ENCODE measurements around the gene SOCS3.

The SOCS3 gene

DNA sequence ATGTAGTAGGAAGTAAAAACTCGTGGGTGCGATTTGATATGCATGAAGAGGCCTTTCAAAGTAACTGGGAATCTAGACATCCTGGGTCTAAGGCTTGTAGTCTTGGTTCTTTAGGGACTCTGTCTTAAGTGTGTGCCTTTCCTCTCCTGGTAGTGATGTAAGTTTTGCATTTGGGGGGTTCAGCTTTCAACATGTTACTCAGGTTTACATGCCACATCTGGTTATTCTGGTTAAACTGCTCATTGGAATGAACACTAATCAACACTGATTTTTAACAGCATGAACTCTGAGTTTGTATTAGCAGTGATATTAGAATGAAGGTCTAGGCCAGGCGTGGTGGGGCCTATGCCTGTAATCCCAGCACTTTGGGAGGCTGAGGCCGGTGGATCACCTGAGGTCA is 33.7 kb upstream of the SOCS3 start:
- ChIA-PET CTCF (no interaction called here), POLR2A (no interaction called here)
- Histone ChIP-seq H3K36me3 (ENCODE audit: control insufficient read depth in 2 of 2, insufficient read depth in 1 of 2, low read length in 2 of 2) (peaks cover 23 to 67% of the 10 kb centered on the region in 2 experiments), H3K27ac (ENCODE audit: extremely low read depth, low read depth, low read length) (no peak overlapping the region), H3K4me3 (ENCODE audit: low read depth, low read length) (no peak overlapping the region), H3K9me3 (ENCODE audit: control insufficient read depth, insufficient read depth, low read depth, low read length) (no peaks in the 10 kb centered on the region), H3K4me1 (ENCODE audit: control insufficient read depth, insufficient read depth, low read length) (no peaks in the 10 kb centered on the region)
- no peak for TF ChIP-seq ZNF311 (tag by site-specific recombination; IDR thresholded peaks at IDR 0.05; ENCODE audit: borderline replicate concordance)
- TF ChIP-seq TRIM28 (IDR thresholded peaks at IDR 0.05; ENCODE audit: borderline replicate concordance, low read length): no peak
- TF ChIP-seq ZNF426 (tag by site-specific recombination; IDR thresholded peaks at IDR 0.05): no peak
- TF ChIP-seq ZNF146 (tag by site-specific recombination; IDR thresholded peaks at IDR 0.05): no peak
- no peak for TF ChIP-seq ZNF677 (tag by site-specific recombination; IDR thresholded peaks at IDR 0.05)
- TF ChIP-seq ZNF394 (tag by site-specific recombination; IDR thresholded peaks at IDR 0.05; ENCODE audit: borderline replicate concordance): no peak
- TF ChIP-seq ZBTB48 (tag by site-specific recombination; IDR thresholded peaks at IDR 0.05): no peak
- TF ChIP-seq ZNF701 (tag by site-specific recombination; IDR thresholded peaks at IDR 0.05): no peak
- TF ChIP-seq ZFP3 (tag by site-specific recombination; IDR thresholded peaks at IDR 0.05; ENCODE audit: low read depth): no peak
- TF ChIP-seq ZNF24 (tag by site-specific recombination; IDR thresholded peaks at IDR 0.05): no peak
- TF ChIP-seq, protein P1, sequence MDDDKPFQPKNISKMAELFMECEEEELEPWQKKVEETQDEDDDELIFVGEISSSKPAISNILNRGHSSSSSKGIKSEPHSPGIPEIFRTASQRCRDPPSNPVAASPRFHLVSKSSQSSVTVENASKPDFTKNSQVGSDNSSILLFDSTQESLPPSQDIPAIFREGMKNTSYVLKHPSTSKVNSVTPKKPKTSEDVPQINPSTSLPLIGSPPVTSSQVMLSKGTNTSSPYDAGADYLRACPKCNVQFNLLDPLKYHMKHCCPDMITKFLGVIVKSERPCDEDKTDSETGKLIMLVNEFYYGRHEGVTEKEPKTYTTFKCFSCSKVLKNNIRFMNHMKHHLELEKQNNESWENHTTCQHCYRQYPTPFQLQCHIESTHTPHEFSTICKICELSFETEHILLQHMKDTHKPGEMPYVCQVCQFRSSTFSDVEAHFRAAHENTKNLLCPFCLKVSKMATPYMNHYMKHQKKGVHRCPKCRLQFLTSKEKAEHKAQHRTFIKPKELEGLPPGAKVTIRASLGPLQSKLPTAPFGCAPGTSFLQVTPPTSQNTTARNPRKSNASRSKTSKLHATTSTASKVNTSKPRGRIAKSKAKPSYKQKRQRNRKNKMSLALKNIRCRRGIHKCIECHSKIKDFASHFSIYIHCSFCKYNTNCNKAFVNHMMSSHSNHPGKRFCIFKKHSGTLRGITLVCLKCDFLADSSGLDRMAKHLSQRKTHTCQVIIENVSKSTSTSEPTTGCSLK (tag by site-specific recombination; IDR thresholded peaks at IDR 0.05): no peak
- TF ChIP-seq GLIS2 (tag by site-specific recombination; IDR thresholded peaks at IDR 0.05): no peak
- no peak for TF ChIP-seq ZNF341 (tag by site-specific recombination; IDR thresholded peaks at IDR 0.05; ENCODE audit: low read depth)
- no peak for TF ChIP-seq ZNF155 (tag by site-specific recombination; IDR thresholded peaks at IDR 0.05)
- TF ChIP-seq ZNF19 (tag by site-specific recombination; IDR thresholded peaks at IDR 0.05; ENCODE audit: low read depth): no peak
- no peak for TF ChIP-seq HOXD13 (CRISPR knock-in tag; IDR thresholded peaks at IDR 0.05; ENCODE audit: borderline replicate concordance)
- TF ChIP-seq, protein P2, sequence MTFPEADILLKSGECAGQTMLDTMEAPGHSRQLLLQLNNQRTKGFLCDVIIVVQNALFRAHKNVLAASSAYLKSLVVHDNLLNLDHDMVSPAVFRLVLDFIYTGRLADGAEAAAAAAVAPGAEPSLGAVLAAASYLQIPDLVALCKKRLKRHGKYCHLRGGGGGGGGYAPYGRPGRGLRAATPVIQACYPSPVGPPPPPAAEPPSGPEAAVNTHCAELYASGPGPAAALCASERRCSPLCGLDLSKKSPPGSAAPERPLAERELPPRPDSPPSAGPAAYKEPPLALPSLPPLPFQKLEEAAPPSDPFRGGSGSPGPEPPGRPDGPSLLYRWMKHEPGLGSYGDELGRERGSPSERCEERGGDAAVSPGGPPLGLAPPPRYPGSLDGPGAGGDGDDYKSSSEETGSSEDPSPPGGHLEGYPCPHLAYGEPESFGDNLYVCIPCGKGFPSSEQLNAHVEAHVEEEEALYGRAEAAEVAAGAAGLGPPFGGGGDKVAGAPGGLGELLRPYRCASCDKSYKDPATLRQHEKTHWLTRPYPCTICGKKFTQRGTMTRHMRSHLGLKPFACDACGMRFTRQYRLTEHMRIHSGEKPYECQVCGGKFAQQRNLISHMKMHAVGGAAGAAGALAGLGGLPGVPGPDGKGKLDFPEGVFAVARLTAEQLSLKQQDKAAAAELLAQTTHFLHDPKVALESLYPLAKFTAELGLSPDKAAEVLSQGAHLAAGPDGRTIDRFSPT (tag by site-specific recombination; IDR thresholded peaks at IDR 0.05): no peak
- TF ChIP-seq, protein P3, sequence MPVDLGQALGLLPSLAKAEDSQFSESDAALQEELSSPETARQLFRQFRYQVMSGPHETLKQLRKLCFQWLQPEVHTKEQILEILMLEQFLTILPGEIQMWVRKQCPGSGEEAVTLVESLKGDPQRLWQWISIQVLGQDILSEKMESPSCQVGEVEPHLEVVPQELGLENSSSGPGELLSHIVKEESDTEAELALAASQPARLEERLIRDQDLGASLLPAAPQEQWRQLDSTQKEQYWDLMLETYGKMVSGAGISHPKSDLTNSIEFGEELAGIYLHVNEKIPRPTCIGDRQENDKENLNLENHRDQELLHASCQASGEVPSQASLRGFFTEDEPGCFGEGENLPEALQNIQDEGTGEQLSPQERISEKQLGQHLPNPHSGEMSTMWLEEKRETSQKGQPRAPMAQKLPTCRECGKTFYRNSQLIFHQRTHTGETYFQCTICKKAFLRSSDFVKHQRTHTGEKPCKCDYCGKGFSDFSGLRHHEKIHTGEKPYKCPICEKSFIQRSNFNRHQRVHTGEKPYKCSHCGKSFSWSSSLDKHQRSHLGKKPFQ (tag by site-specific recombination; IDR thresholded peaks at IDR 0.05): no peak

DNA sequence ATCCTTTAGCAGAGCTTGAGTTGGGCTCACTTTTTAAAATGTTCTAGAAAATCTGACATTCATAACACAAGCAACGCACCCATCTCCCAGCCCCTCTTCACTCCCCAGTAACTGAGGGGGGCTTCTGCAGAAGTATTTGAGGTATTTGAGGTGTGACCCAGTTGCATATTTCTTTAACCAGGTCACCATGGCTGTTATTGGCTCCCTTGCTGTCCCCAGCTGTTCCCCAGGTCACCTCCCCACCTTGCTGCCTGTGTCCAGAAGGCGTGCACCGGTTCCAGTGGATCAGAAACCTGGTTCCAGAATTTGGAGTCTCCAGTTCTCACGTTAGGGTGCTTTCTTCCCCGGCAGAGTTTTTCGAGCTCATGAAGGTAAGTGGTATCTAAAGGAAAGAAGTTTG is 32.4 kb upstream of the SOCS3 start:
- ChIA-PET POLR2A (no interaction called here), CTCF (interaction anchor here (1.0 to 3.7 kb wide), 6 partner anchors 19 to 317 kb away, joined by 3 to 28 read pairs (median 6); no protein-coding TSS in a partner anchor)
- Histone ChIP-seq H3K4me1 (ENCODE audit: control insufficient read depth, insufficient read depth, low read length) (no peaks in the 10 kb centered on the region), H3K36me3 (ENCODE audit: control insufficient read depth in 2 of 2, insufficient read depth in 1 of 2, low read length in 2 of 2) (peaks cover 21 to 59% of the 10 kb centered on the region in 2 experiments; a peak in 2 of 3 replicates), H3K4me3 (ENCODE audit: low read depth, low read length) (no peak overlapping the region), H3K27ac (ENCODE audit: extremely low read depth, low read depth, low read length) (no peak overlapping the region), H3K9me3 (ENCODE audit: control insufficient read depth, insufficient read depth, low read depth, low read length) (no peaks in the 10 kb centered on the region)
- no peak for TF ChIP-seq ZNF791 (tag by site-specific recombination; IDR thresholded peaks at IDR 0.05)
- TF ChIP-seq, protein P4, sequence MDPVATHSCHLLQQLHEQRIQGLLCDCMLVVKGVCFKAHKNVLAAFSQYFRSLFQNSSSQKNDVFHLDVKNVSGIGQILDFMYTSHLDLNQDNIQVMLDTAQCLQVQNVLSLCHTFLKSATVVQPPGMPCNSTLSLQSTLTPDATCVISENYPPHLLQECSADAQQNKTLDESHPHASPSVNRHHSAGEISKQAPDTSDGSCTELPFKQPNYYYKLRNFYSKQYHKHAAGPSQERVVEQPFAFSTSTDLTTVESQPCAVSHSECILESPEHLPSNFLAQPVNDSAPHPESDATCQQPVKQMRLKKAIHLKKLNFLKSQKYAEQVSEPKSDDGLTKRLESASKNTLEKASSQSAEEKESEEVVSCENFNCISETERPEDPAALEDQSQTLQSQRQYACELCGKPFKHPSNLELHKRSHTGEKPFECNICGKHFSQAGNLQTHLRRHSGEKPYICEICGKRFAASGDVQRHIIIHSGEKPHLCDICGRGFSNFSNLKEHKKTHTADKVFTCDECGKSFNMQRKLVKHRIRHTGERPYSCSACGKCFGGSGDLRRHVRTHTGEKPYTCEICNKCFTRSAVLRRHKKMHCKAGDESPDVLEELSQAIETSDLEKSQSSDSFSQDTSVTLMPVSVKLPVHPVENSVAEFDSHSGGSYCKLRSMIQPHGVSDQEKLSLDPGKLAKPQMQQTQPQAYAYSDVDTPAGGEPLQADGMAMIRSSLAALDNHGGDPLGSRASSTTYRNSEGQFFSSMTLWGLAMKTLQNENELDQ (tag by site-specific recombination; IDR thresholded peaks at IDR 0.05; ENCODE audit: low read depth): no peak
- no peak for TF ChIP-seq ZIC2 (tag by site-specific recombination; IDR thresholded peaks at IDR 0.05)
- no peak for TF ChIP-seq FEZF1 (tag by site-specific recombination; IDR thresholded peaks at IDR 0.05)
- no peak for TF ChIP-seq ZNF610 (tag by site-specific recombination; IDR thresholded peaks at IDR 0.05; ENCODE audit: borderline replicate concordance)
- no peak for TF ChIP-seq ZNF560 (tag by site-specific recombination; IDR thresholded peaks at IDR 0.05; ENCODE audit: borderline replicate concordance)
- no peak for TF ChIP-seq ZNF544 (tag by site-specific recombination; IDR thresholded peaks at IDR 0.05)
- TF ChIP-seq, protein P5, sequence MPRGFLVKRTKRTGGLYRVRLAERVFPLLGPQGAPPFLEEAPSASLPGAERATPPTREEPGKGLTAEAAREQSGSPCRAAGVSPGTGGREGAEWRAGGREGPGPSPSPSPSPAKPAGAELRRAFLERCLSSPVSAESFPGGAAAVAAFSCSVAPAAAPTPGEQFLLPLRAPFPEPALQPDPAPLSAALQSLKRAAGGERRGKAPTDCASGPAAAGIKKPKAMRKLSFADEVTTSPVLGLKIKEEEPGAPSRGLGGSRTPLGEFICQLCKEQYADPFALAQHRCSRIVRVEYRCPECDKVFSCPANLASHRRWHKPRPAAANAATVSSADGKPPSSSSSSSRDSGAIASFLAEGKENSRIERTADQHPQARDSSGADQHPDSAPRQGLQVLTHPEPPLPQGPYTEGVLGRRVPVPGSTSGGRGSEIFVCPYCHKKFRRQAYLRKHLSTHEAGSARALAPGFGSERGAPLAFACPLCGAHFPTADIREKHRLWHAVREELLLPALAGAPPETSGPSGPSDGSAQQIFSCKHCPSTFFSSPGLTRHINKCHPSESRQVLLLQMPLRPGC (tag by site-specific recombination; IDR thresholded peaks at IDR 0.05): no peak
- TF ChIP-seq ZNF561 (tag by site-specific recombination; IDR thresholded peaks at IDR 0.05; ENCODE audit: borderline replicate concordance): no peak
